ENCODE results near the gene DNAH9.

DNA sequence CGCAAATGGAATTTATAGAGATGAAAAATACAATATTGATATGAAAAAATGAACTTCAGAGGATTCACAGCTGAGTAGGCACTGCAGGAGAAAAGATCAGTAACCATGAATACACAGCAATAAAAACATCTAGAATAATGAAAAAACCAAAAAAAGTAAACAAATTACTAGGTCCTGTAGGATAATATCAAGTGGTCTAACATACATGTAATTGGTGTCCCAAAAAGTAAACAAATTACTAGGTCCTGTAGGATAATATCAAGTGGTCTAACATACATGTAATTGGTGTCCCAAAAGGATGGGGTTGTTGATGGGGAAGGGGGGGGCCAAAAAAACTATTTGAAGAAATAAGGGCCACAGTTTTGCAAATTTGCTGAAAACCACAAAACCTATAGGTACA, 355.7 kb downstream of the DNAH9 start:
- TF ChIP-seq SPI1 (IDR thresholded peaks at IDR 0.05; ENCODE audit: low read depth, low read length) = no peak
- no peak for TF ChIP-seq POLR2AphosphoS5 (IDR thresholded peaks at IDR 0.05; ENCODE audit: low read depth, low read length)
- no peak for TF ChIP-seq POLR2A (IDR thresholded peaks at IDR 0.05; ENCODE audit: low read depth, low read length)

Measured in GM12891 (cell line).